Measurements from ENCODE around the gene DNAH17. TPM values are rescaled to one million over a fixed set of nuclear protein-coding genes. Genes with fewer than 3 reads are reported as not detected.

DNAH17 gene
- total RNA-seq, 1 donor from 2014 or later: 2.0 TPM

- no peaks in the 10 kb centered on the region for H3K9me3 ChIP-seq
- no peaks in the 10 kb centered on the region for H3K27me3 ChIP-seq
- DNase-seq (ENCODE audit: extremely low spot score in 2 of 2): no peak
- no peak overlapping the region for H3K4me3 ChIP-seq
- H3K27ac ChIP-seq: no peak overlapping the region
- H3K36me3 ChIP-seq: no peaks in the 10 kb centered on the region
- intact Hi-C loops (cut with DNase I): no loop called here
- no peaks in the 10 kb centered on the region for H3K4me1 ChIP-seq
- TF ChIP-seq POLR2A (IDR thresholded peaks at IDR 0.05) (no peak), POLR2AphosphoS5 (IDR thresholded peaks at IDR 0.05; ENCODE audit: insufficient read depth in 1 of 2, low read depth in 1 of 2) (no peak), CTCF (IDR thresholded peaks at IDR 0.05) (no peak)
These were observed 30.2 kb downstream of the DNAH17 start for GRCh38 chr17:78547035-78547434.

- intact Hi-C loops (cut with DNase I): no loop called here
- no peak overlapping the region for H3K27ac ChIP-seq
- H3K4me3 ChIP-seq: no peak overlapping the region
- no peaks in the 10 kb centered on the region for H3K36me3 ChIP-seq
- DNase-seq (ENCODE audit: extremely low spot score in 2 of 2): no peak
- no peaks in the 10 kb centered on the region for H3K4me1 ChIP-seq
- no peak for TF ChIP-seq POLR2AphosphoS5 (IDR thresholded peaks at IDR 0.05; ENCODE audit: insufficient read depth in 1 of 2, low read depth in 1 of 2)
- TF ChIP-seq CTCF (IDR thresholded peaks at IDR 0.05): no peak
- no peak for TF ChIP-seq POLR2A (IDR thresholded peaks at IDR 0.05)
- H3K27me3 ChIP-seq: no peaks in the 10 kb centered on the region
- H3K9me3 ChIP-seq: no peaks in the 10 kb centered on the region
These were observed 30.7 kb downstream of the DNAH17 start for GRCh38 chr17:78546476-78546875.

GRCh38 chr17:78544881-78545755 is 32.1 kb downstream of the DNAH17 start:
- Histone ChIP-seq H3K4me3 (no peak overlapping the region), H3K27me3 (no peaks in the 10 kb centered on the region), H3K27ac (no peak overlapping the region), H3K9me3 (no peaks in the 10 kb centered on the region), H3K4me1 (no peaks in the 10 kb centered on the region), H3K36me3 (no peaks in the 10 kb centered on the region)
- intact Hi-C loops (cut with DNase I): no loop called here
- no peak for DNase-seq (ENCODE audit: extremely low spot score in 2 of 2)
- TF ChIP-seq CTCF (IDR thresholded peaks at IDR 0.05) (no peak), POLR2AphosphoS5 (IDR thresholded peaks at IDR 0.05; ENCODE audit: insufficient read depth in 1 of 2, low read depth in 1 of 2) (no peak), POLR2A (IDR thresholded peaks at IDR 0.05) (no peak)

- Histone ChIP-seq H3K27ac (no peak overlapping the region), H3K4me1 (no peaks in the 10 kb centered on the region), H3K27me3 (no peaks in the 10 kb centered on the region), H3K36me3 (no peaks in the 10 kb centered on the region), H3K9me3 (no peaks in the 10 kb centered on the region), H3K4me3 (no peak overlapping the region)
- intact Hi-C loops (cut with DNase I): no loop called here
- no peak for DNase-seq (ENCODE audit: extremely low spot score in 2 of 2)
- no peak for TF ChIP-seq POLR2A (IDR thresholded peaks at IDR 0.05)
- no peak for TF ChIP-seq POLR2AphosphoS5 (IDR thresholded peaks at IDR 0.05; ENCODE audit: insufficient read depth in 1 of 2, low read depth in 1 of 2)
- TF ChIP-seq CTCF (IDR thresholded peaks at IDR 0.05): no peak
These were observed 35.5 kb downstream of the DNAH17 start for GRCh38 chr17:78541488-78542206.

GRCh38 chr17:78539781-78540180 is 37.4 kb downstream of the DNAH17 start:
- intact Hi-C loops (cut with DNase I): no loop called here
- H3K9me3 ChIP-seq: no peaks in the 10 kb centered on the region
- no peak overlapping the region for H3K4me3 ChIP-seq
- peaks cover 11% of the 10 kb centered on the region for H3K4me1 ChIP-seq
- no peak for DNase-seq (ENCODE audit: extremely low spot score in 2 of 2)
- no peaks in the 10 kb centered on the region for H3K36me3 ChIP-seq
- H3K27me3 ChIP-seq: no peaks in the 10 kb centered on the region
- TF ChIP-seq POLR2A (IDR thresholded peaks at IDR 0.05) (no peak), CTCF (IDR thresholded peaks at IDR 0.05) (no peak), POLR2AphosphoS5 (IDR thresholded peaks at IDR 0.05; ENCODE audit: insufficient read depth in 1 of 2, low read depth in 1 of 2) (no peak)
- H3K27ac ChIP-seq: no peak overlapping the region

All from vagina (tissue), 2 donors.